SU-DHL-6 (cell line): ENCODE measurements around the gene NMUR2.

Source experiments
- EZH2phosphoT487 ChIP-seq: fragments of 200-600 bp; sonication (generic), shearing (Covaris generic); conservative IDR thresholded peaks from 2 replicates; pipeline ENCODE4 v1.6.1; 2018; ENCODE audit warnings: mild to moderate bottlenecking, antibody characterized with exemption, low read length, moderate library complexity, mixed read lengths
- TF ChIP-seq, protein P1 (sequence below): fragments of 200-600 bp; sonication (generic); IDR thresholded peaks from one replicate; pipeline ENCODE4 v1.5.1; 2017; ENCODE audit warnings: antibody characterized with exemption, mild to moderate bottlenecking, low read length, moderate library complexity; ENCODE audit not compliant: insufficient read depth, poor library complexity, severe bottlenecking

DNA sequence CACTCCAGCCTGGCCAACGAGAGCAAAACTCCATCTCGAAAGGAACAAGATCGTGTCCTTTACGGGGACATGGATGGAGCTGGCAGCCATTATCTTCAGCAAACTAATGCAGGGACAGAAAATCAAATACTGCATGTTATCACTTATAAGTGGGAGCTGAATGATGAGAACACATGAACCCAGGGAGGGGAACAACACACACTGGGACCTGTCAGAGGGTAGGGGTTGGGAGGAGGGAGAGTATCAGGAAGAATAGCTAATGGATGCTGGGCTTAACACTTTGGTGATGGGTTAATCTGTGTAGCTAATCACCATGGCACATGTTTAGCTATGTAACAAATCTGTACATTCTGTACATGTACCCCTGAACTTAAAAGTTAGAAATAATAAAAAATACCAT is 40.9 kb downstream of the NMUR2 start:
- TF ChIP-seq, protein P1, sequence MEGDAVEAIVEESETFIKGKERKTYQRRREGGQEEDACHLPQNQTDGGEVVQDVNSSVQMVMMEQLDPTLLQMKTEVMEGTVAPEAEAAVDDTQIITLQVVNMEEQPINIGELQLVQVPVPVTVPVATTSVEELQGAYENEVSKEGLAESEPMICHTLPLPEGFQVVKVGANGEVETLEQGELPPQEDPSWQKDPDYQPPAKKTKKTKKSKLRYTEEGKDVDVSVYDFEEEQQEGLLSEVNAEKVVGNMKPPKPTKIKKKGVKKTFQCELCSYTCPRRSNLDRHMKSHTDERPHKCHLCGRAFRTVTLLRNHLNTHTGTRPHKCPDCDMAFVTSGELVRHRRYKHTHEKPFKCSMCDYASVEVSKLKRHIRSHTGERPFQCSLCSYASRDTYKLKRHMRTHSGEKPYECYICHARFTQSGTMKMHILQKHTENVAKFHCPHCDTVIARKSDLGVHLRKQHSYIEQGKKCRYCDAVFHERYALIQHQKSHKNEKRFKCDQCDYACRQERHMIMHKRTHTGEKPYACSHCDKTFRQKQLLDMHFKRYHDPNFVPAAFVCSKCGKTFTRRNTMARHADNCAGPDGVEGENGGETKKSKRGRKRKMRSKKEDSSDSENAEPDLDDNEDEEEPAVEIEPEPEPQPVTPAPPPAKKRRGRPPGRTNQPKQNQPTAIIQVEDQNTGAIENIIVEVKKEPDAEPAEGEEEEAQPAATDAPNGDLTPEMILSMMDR = no peak
- no peak for TF ChIP-seq EZH2phosphoT487
